Activated CD4-positive, alpha-beta memory T cell treated with anti-CD3 and anti-CD28 coated beads, Interleukin-2, amount 10 ng/mL, durations not matched to agents 7 days and 5 days (primary cell): ENCODE measurements around the gene MLEC. TPM values are rescaled to one million over a fixed set of nuclear protein-coding genes. Genes with fewer than 3 reads are reported as not detected.

Source experiments
- CTCF ChIA-PET: fragments of 350-600 bp; sonication (Branson Sonifier 250); formaldehyde crosslinking; loops from one replicate; lab custom pipeline; 2021; ENCODE audit warnings: antibody characterized with exemption, inconsistent platforms; lab: Charles Lee
- POLR2A ChIA-PET: fragments of 350-600 bp; sonication (Branson Sonifier 250); formaldehyde crosslinking; loops from one replicate; lab custom pipeline; 2021; ENCODE audit warnings: antibody characterized with exemption; lab: Charles Lee
- DNase-seq: peaks from one replicate; pipeline ENCODE4 v3.0.0-alpha.2; 2020
- H3K27ac Mint-ChIP-seq: one replicate; pipeline ENCODE4 v1.8.0; 2021; ENCODE audit warnings: mild to moderate bottlenecking, mixed read lengths
- H3K27me3 Mint-ChIP-seq: one replicate; pipeline ENCODE4 v1.8.0; 2021; ENCODE audit warnings: mixed read lengths
- H3K36me3 Mint-ChIP-seq: one replicate; pipeline ENCODE4 v1.8.0; 2021; ENCODE audit warnings: low read depth, mixed read lengths
- H3K4me1 Mint-ChIP-seq: one replicate; pipeline ENCODE4 v1.8.0; 2021; ENCODE audit warnings: mixed read lengths
- H3K4me3 Mint-ChIP-seq: one replicate; pipeline ENCODE4 v1.8.0; 2021; ENCODE audit warnings: mild to moderate bottlenecking, mixed read lengths
- H3K9me3 Mint-ChIP-seq: one replicate; pipeline ENCODE4 v1.8.0; 2021; ENCODE audit warnings: mixed read lengths
- total RNA-seq, 2 experiments: library from RNA; stranded (reverse); gene quantifications; one replicate each; pipeline ENCODE4 v1.2.3, GENCODE V29; 2021

The MLEC gene
- total RNA-seq, 2 experiments from 2014 or later, result 81.1 to 97.8 TPM

DNA sequence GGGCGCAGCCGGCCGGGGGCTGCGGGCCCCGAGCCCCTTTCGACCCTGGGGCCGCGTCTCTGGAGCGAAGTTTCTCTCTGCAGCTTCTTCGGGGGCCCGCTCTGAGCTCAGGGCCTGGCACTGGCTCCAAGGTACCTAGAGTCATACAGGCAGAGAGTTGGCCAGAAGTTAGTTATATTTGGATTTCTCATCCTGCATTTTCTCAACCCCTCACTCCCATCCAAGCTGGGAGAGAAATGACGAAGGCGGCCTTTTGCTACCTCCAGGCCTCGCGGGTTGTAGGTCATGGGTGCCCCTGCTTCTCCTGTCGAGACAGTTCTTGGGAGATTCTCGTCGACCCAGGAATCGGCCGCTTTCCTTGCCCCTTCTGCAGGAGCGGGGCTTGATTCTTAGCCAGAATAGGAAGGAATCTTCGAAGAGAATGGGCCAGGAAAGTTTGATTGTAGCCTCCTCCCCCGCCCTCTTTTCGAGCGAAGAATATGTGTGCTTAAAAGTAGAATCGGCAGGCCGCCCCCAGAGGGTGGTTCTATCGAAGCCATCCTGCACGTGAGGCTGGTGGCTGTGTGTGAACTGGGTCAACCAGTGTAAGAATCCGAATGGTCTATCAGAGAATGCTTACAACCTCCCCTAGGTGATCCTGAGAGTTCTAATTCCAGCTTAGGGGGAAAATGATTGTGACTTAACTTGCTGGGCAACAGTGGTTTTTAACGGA is 785 bp downstream of the MLEC start:
- Mint-ChIP-seq H3K27ac (peak overlapping the region; percentile 56), H3K36me3 (peaks cover 10% of the 10 kb centered on the region), H3K9me3 (no peaks in the 10 kb centered on the region), H3K4me1 (peaks cover 70% of the 10 kb centered on the region), H3K4me3 (peak overlapping the region; percentile 82), H3K27me3 (no peaks in the 10 kb centered on the region)
- POLR2A ChIA-PET, result interaction anchor here (0.6 to 4.2 kb wide), 9 partner anchors 9 to 610 kb away, joined by 3 to 24 read pairs (median 3); partner anchors contain the start of gene UNC119B
- CTCF ChIA-PET, result interaction anchor here (0.6 to 9.7 kb wide), 6 partner anchors 9 to 1204 kb away, joined by 3 to 91 read pairs (median 4); partner anchors contain the start of gene UNC119B
- DNase-seq, result peak; percentile 46

DNA sequence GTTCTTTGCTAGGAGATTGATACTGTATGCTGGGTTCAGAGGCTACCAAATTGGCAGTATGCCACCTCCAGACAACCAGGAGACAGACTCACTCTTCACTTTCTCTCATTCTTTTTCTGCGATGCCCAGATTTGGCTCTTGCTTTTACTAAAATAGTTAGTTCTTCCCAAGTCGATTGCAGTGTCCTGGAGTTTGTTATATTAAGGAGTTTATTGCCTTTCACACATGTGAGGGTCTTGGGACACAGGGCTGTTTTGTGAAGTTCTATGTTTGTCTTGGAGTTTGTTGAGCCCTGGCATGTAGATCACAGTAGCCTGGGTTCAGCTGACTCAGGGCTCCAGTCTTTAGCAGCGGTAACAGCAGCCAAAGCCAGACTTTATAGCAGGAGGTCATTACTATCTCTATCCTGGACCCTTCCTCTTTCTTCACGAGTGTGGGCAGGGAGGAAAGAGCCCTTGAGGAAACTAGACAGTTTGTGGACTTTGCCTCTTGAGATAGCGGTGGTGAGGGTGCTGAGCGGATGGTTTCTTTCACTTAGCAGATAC is 1.6 kb downstream of the MLEC start:
- ChIA-PET CTCF (interaction anchor here (2.4 to 9.7 kb wide), 2 partner anchors 41 to 44 kb away, joined by 5 to 91 read pairs; no protein-coding TSS in a partner anchor), POLR2A (interaction anchor here (0.9 to 4.2 kb wide), 7 partner anchors 10 to 397 kb away, joined by 3 to 24 read pairs (median 4); partner anchors contain the start of genes RNU4-2 and UNC119B)
- H3K9me3 Mint-ChIP-seq, result no peaks in the 10 kb centered on the region
- peak overlapping the region; percentile 82 for H3K4me3 Mint-ChIP-seq
- H3K27ac Mint-ChIP-seq, result peak overlapping the region; percentile 56
- no peak for DNase-seq
- H3K36me3 Mint-ChIP-seq, result peaks cover 14% of the 10 kb centered on the region
- peaks cover 73% of the 10 kb centered on the region for H3K4me1 Mint-ChIP-seq
- H3K27me3 Mint-ChIP-seq, result no peaks in the 10 kb centered on the region

DNA sequence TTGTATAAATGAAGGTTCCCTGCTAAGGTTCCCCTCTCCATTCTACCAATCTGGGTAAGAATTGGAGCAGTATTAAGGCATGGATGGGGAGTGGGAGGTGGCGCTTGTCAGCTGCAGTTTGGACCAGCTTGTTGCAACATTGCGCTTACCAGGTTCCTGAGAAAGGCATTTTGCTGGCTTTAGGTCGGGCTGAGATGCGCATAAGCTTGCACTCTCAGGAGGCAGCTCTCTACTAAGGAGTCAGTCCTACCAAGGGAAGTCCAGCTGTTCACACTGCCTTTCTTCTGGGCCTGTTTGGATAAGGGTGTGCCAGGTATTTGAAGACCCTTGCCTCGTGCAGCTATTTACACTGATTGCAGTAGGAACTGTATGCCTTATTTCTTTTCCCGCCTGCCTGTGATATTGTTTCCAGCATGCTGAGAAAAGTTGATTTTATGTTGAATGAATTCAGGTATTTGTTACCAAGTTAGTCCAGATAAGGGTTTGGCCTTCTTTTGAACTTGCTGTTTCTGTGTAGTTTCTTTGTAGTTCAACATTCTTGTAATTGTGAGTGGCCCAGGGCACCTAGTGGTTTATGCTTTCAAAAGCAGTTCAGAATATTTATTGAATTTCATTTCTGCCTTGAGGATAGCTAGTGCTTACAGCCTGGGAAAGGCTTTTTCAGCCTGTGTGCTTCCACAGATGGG is 2.6 kb downstream of the MLEC start:
- peaks cover 71% of the 10 kb centered on the region for H3K4me1 Mint-ChIP-seq
- no peak for DNase-seq
- H3K27ac Mint-ChIP-seq, result no peak overlapping the region
- no peaks in the 10 kb centered on the region for H3K27me3 Mint-ChIP-seq
- ChIA-PET POLR2A (interaction anchor here (1.1 to 4.2 kb wide), 2 partner anchors 21 to 398 kb away, joined by 5 to 24 read pairs; partner anchors contain the start of genes RNU4-2 and UNC119B), CTCF (interaction anchor here (0.6 to 9.7 kb wide), 2 partner anchors 41 to 296 kb away, joined by 3 to 91 read pairs; no protein-coding TSS in a partner anchor)
- peaks cover 22% of the 10 kb centered on the region for H3K36me3 Mint-ChIP-seq
- H3K4me3 Mint-ChIP-seq, result peak overlapping the region; percentile 82
- H3K9me3 Mint-ChIP-seq, result no peaks in the 10 kb centered on the region

DNA sequence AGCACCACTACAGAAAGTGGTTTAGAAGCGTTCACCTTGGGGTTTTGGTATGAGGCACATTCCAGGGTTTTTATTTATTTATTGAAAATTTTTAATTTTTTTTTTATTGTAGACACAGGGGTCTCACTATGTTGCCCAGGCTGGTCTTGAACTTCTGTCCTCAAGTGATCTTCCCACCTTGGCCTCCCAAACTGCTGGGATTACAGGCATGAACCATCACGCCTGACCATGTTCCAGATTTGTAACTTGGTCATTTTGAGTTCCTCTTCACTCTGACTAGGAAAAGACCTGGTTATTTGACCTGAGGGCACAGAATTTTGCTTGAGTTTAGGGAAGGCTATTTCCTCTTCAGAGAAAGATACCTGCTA is 3.1 kb downstream of the MLEC start:
- Mint-ChIP-seq H3K9me3 (no peaks in the 10 kb centered on the region), H3K36me3 (peaks cover 26% of the 10 kb centered on the region), H3K27ac (no peak overlapping the region), H3K27me3 (no peaks in the 10 kb centered on the region), H3K4me3 (no peak overlapping the region), H3K4me1 (peaks cover 66% of the 10 kb centered on the region)
- ChIA-PET CTCF (interaction anchor here (9.7 kb wide), 1 partner anchor 42 kb away, joined by 91 read pairs; no protein-coding TSS in a partner anchor), POLR2A (interaction anchor here (1.1 to 4.2 kb wide), 2 partner anchors 21 to 398 kb away, joined by 5 to 24 read pairs; partner anchors contain the start of genes RNU4-2 and UNC119B)
- DNase-seq, result no peak

DNA sequence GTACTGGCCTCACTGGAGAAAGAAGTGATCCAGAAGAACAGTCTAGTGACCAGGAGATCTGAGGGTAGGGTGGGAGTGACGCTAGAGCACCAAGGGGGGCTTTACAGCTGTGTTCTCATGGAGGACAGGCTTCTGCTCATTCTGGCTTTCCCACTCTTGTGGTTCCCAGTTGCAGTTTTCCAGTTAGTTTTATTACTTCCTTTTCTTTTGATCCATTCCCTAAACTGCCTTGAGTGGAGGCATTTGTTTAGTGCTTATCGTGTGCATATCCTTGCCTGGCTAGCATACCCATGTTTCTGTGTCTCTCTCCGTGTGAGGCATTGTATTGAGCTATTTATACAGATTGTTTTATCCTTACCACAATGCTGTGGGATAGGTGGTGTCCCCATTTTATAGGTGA is 4.0 kb downstream of the MLEC start:
- Mint-ChIP-seq H3K27ac (no peak overlapping the region), H3K4me1 (peaks cover 59% of the 10 kb centered on the region), H3K36me3 (peaks cover 34% of the 10 kb centered on the region), H3K27me3 (no peaks in the 10 kb centered on the region), H3K9me3 (no peaks in the 10 kb centered on the region), H3K4me3 (no peak overlapping the region)
- ChIA-PET CTCF (interaction anchor here (9.7 kb wide), 1 partner anchor 43 kb away, joined by 91 read pairs; no protein-coding TSS in a partner anchor), POLR2A (no interaction called here)
- DNase-seq, result no peak

DNA sequence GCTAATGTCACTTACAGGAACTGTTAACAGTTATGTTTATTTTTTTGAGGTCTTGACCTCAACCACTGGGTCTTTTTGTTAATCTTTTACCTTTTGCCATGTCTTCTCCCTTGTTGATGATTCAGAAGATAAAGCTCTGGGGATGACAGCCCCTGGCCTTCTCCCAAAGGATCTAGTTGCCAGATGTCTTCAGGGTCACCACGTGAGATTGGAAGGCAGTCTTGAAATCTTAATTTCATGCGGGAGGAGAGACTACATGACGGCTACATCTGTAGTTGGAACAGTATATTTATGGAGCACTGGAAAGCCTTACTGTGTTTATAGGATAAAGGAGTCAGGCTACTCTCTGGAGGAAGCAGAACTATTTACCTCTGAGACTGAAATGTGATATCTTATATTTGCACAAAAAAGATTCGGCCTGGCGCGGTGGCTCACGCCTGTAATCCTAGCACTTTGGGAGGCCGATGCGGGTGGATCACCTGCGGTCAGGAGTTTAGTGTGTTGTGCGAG is 5.6 kb downstream of the MLEC start:
- ChIA-PET CTCF (interaction anchor here (1.2 to 9.7 kb wide), 2 partner anchors 44 to 110 kb away, joined by 3 to 91 read pairs; no protein-coding TSS in a partner anchor), POLR2A (no interaction called here)
- H3K4me1 Mint-ChIP-seq, result peaks cover 59% of the 10 kb centered on the region
- H3K27me3 Mint-ChIP-seq, result no peaks in the 10 kb centered on the region
- H3K27ac Mint-ChIP-seq, result peak overlapping the region; percentile 24
- H3K4me3 Mint-ChIP-seq, result no peak overlapping the region
- peaks cover 46% of the 10 kb centered on the region for H3K36me3 Mint-ChIP-seq
- H3K9me3 Mint-ChIP-seq, result no peaks in the 10 kb centered on the region
- no peak for DNase-seq

DNA sequence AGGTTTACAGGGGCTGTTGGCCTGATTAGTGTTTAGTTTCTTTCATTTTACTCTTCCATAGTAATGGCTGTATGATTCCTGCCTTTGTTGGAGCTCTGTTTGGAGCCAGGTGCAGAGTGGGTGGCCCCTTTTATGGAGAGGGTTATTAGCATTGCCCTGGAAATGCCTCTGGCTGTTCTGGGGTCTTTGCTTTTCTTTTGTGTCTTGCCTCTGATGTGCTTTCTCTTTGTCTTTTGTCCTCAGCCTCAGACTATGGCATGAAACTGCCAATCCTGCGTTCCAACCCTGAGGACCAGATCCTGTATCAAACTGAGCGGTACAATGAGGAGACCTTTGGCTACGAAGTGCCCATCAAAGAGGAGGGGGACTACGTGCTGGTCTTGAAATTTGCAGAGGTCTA is 6.9 kb downstream of the MLEC start:
- no peaks in the 10 kb centered on the region for H3K9me3 Mint-ChIP-seq
- peaks cover 56% of the 10 kb centered on the region for H3K36me3 Mint-ChIP-seq
- ChIA-PET CTCF (interaction anchor here (9.7 kb wide), 1 partner anchor 46 kb away, joined by 91 read pairs; no protein-coding TSS in a partner anchor), POLR2A (interaction anchor here (0.8 kb wide), 1 partner anchor 12 kb away, joined by 3 read pairs; no protein-coding TSS in a partner anchor)
- H3K4me3 Mint-ChIP-seq, result no peak overlapping the region
- H3K27me3 Mint-ChIP-seq, result no peaks in the 10 kb centered on the region
- H3K27ac Mint-ChIP-seq, result no peak overlapping the region
- no peak for DNase-seq
- H3K4me1 Mint-ChIP-seq, result peaks cover 50% of the 10 kb centered on the region

DNA sequence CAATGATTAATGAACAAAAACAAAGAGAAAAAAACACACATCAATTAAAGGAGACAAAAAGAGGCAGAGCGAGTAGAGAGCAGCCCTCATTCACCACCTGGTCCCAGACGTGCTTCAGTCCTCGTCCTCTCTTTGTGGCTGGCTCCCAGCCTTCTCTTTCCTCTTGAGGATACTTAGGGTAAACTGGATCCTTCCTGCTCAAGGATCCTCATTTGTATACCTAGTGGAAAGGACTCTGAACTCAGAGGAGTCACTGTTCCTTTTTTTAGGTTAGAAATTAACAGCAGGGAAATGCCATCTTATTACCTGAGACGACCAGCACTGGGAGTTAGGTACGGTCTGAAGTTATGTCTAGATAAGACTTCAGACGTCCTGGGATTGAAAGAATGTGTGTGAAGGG is 9.7 kb downstream of the MLEC start:
- CTCF ChIA-PET, result no interaction called here
- H3K4me1 Mint-ChIP-seq, result peaks cover 25% of the 10 kb centered on the region
- peaks cover 75% of the 10 kb centered on the region for H3K36me3 Mint-ChIP-seq
- no peaks in the 10 kb centered on the region for H3K9me3 Mint-ChIP-seq
- H3K27me3 Mint-ChIP-seq, result no peaks in the 10 kb centered on the region
- no peak overlapping the region for H3K4me3 Mint-ChIP-seq
- no peak for DNase-seq
- POLR2A ChIA-PET, result no interaction called here
- H3K27ac Mint-ChIP-seq, result no peak overlapping the region

DNA sequence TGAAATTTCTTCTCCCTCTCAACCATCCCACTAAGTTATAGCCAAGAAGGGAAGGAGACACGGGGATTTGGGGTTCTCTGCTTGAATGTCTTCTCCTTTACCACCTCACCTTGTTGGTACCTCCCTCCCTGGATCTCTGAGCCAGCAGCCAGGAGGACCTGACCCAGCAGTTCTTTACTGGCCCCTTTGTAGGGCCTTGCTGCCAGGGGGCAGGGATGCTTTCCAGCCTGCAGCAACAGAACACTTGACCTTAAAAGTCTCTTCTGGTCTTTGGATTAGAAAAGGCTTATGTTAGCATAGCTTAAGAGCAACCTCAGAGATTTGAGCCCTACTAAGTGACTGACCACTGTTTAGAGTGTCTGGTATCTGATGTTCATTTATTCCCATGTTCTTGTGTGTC is 10.4 kb downstream of the MLEC start:
- peaks cover 79% of the 10 kb centered on the region for H3K36me3 Mint-ChIP-seq
- H3K27me3 Mint-ChIP-seq, result no peaks in the 10 kb centered on the region
- H3K4me1 Mint-ChIP-seq, result peaks cover 19% of the 10 kb centered on the region
- DNase-seq, result no peak
- ChIA-PET CTCF (interaction anchor here (1.0 to 2.6 kb wide), 2 partner anchors 47 to 50 kb away, joined by 3 to 12 read pairs; no protein-coding TSS in a partner anchor), POLR2A (interaction anchor here (1.0 kb wide), 1 partner anchor 13 kb away, joined by 4 read pairs; no protein-coding TSS in a partner anchor)
- no peak overlapping the region for H3K4me3 Mint-ChIP-seq
- H3K27ac Mint-ChIP-seq, result no peak overlapping the region
- H3K9me3 Mint-ChIP-seq, result no peaks in the 10 kb centered on the region

DNA sequence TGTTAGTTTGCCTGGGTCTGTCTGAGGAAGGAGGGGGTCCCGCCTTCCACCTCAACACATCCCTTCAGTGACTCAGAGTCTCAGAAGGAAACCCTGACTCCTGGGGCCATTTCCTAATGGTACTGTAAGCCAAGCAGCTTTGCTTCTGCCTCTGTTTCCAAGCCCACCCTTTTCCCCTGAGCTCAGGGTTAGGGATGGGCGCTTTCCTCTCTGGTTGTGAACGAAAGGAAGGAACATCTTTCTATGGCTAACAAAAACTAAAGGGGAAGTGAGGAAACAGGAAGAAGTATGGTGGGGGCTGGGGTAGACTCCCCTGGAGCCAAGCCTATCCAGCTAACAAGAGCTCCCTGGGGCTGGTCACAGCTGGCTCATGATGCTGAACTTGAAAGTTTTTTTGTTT is 11.7 kb downstream of the MLEC start:
- Mint-ChIP-seq H3K4me3 (no peak overlapping the region), H3K27me3 (no peaks in the 10 kb centered on the region), H3K36me3 (peaks cover 75% of the 10 kb centered on the region), H3K27ac (peak overlapping the region; percentile 33), H3K9me3 (no peaks in the 10 kb centered on the region), H3K4me1 (peaks cover 7% of the 10 kb centered on the region)
- ChIA-PET POLR2A (interaction anchor here (0.8 to 1.2 kb wide), 4 partner anchors 11 to 117 kb away, joined by 3 to 4 read pairs (median 3); partner anchors contain the start of genes MLEC and POP5), CTCF (interaction anchor here (0.8 to 2.6 kb wide), 3 partner anchors 11 to 51 kb away, joined by 3 to 12 read pairs (median 4); partner anchors contain the start of gene UNC119B)
- DNase-seq, result no peak

DNA sequence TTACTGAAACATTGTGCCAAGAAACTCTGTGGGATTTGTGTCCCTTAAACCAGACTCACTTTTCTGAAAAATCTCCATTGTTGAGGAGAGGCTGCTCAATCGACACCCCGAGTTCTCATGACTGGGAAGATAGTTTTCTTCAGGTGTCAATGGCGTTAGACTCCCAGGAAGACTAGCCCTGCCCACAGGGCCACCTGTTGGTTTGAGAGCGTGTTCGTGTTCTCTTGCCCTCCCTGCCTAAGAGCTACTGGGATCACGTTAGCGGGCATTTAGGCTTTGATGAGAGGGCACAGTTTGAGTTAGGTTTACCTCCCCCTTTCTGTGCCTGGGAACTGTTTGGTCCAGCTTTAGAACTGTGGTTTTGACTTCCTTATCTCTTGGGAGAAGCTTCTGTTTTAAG is 12.6 kb downstream of the MLEC start:
- POLR2A ChIA-PET, result interaction anchor here (1.2 kb wide), 2 partner anchors 11 to 50 kb away, joined by 3 read pairs; no protein-coding TSS in a partner anchor
- H3K36me3 Mint-ChIP-seq, result peaks cover 67% of the 10 kb centered on the region
- H3K9me3 Mint-ChIP-seq, result no peaks in the 10 kb centered on the region

DNA sequence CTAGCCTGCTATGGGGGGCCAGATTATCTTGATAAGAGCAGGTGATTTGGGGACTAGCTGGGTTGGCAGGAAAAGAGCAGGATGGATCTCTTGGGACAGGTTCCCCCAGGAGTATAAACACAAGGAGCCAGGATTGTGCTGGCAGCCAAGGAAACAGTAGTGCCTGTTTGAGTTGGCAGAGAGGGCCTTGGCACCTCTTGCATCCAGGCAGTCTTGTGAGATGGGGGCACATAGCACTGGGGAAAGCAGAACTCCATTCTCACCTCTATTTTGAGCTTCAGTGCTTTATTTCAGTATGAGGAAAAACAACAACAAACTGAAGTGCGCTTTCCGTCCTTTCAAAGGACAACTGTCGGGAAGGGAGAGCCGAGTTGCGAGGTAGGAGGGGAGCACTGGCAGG is 13.9 kb downstream of the MLEC start:
- Mint-ChIP-seq H3K27ac (no peak overlapping the region), H3K4me3 (no peak overlapping the region), H3K4me1 (peaks cover 4% of the 10 kb centered on the region), H3K36me3 (peaks cover 55% of the 10 kb centered on the region), H3K9me3 (no peaks in the 10 kb centered on the region), H3K27me3 (no peaks in the 10 kb centered on the region)
- no peak for DNase-seq
- CTCF ChIA-PET, result interaction anchor here (1.3 kb wide), 1 partner anchor 52 kb away, joined by 4 read pairs; no protein-coding TSS in a partner anchor
- POLR2A ChIA-PET, result interaction anchor here (1.2 kb wide), 1 partner anchor 10 kb away, joined by 3 read pairs; no protein-coding TSS in a partner anchor

More for the DNA sequence above, 12.6 kb downstream of the MLEC start:
- H3K4me3 Mint-ChIP-seq, result no peak overlapping the region
- no peak overlapping the region for H3K27ac Mint-ChIP-seq
- CTCF ChIA-PET, result interaction anchor here (1.1 to 2.6 kb wide), 2 partner anchors 50 to 52 kb away, joined by 4 to 12 read pairs; no protein-coding TSS in a partner anchor
- no peaks in the 10 kb centered on the region for H3K27me3 Mint-ChIP-seq
- peaks cover 4% of the 10 kb centered on the region for H3K4me1 Mint-ChIP-seq
- DNase-seq, result no peak
